GM18868 (cell line): Measurements from ENCODE around the gene RGS3.

Experiments
- ATAC-seq: cut with Tn5 transposase; IDR thresholded peaks from one replicate; pipeline ENCODE4 v1.9.1; 2021; ENCODE audit warnings: mild to moderate bottlenecking, moderate library complexity; ENCODE audit not compliant: unreplicated experiment

Gene RGS3

DNA sequence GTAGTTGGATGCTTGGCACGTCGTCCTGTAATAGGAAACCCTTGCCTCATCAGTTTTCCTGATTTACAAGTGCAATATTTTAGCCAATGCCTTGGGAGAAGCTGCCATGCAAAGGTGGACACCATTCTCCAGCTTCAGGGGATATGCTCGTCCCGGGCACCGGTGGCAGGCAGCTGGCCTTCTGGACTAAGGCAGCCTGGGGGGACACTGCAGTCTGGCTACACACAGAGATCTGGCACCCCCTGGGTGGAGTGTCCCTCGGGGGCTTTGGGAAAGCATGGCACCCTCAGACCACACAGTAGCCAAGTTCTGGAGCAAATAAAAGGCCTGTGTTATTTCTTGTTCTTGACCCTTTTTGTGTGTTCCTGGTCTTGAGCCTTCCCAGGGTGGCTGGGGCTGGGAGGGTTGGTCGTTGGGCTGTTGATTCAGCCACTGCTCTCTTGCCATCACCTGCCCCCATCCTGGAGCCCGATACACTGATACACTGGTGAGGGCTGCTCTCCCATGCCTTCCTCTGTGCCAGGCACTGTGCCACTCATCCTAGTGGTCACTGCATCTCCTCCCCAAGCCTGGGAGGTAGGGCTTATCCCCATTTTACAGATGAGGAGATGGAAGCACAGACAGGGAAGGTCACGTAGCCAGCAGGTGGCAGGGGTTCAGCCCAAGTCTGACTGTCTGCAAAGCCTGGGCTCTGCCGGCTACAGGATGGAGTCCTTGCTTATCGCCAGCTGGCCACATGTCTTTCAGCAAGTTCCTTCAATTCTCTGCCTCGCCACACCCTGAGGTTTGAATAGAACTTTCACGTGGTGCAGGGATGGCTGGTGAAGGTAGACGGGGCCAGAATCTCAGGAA lies 134.1 kb downstream of the RGS3 start:
- ATAC-seq: no peak

GRCh38 chr9:113598451-113598850 lies 134.9 kb downstream of the RGS3 start:
- ATAC-seq: no peak

DNA sequence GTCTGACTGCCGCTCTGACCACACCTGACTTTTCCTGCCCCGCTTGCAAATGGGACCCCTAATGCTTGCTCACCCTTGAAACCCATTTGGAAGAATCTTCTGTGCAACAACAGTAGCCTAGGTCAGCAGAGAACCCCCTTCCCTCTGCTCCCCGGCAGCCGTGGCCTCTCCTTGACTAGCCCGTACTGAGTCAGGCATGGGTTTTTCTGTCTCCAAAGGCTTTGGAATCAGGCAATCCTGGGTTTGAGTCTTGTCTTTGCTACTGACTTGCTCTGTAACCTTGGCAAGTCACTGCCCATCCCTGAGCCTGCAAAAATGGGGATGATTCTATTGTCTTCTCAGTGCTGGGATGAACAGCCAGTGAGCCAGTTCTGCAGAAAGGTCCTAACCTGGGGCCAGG lies 135.4 kb downstream of the RGS3 start:
- ATAC-seq: no peak

DNA sequence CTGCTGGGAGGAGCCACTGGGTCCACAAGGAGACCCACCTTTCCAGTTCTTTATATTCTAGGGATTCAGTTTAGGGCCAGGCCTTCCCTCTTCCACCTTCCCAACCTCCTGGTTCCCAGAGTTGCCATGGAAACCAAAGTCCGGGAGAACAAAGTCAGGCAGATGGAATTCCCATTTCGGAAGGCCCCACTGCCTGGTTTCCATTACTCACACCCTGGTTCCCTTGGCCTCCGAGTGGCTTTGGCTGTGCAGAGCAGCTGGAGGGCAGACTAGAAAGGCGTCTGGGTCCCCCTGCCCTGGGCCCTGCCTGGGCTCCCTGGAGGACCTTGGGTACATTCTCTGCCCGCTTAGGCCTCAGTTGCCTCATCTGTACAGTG lies 136.1 kb downstream of the RGS3 start:
- no peak for ATAC-seq

- no peak for ATAC-seq
Observed at GRCh38 chr9:113600023-113600823, 136.7 kb downstream of the RGS3 start.

- no peak for ATAC-seq
Observed at GRCh38 chr9:113600871-113601614, 137.5 kb downstream of the RGS3 start.

GRCh38 chr9:113601656-113602055 lies 138.1 kb downstream of the RGS3 start:
- no peak for ATAC-seq

DNA sequence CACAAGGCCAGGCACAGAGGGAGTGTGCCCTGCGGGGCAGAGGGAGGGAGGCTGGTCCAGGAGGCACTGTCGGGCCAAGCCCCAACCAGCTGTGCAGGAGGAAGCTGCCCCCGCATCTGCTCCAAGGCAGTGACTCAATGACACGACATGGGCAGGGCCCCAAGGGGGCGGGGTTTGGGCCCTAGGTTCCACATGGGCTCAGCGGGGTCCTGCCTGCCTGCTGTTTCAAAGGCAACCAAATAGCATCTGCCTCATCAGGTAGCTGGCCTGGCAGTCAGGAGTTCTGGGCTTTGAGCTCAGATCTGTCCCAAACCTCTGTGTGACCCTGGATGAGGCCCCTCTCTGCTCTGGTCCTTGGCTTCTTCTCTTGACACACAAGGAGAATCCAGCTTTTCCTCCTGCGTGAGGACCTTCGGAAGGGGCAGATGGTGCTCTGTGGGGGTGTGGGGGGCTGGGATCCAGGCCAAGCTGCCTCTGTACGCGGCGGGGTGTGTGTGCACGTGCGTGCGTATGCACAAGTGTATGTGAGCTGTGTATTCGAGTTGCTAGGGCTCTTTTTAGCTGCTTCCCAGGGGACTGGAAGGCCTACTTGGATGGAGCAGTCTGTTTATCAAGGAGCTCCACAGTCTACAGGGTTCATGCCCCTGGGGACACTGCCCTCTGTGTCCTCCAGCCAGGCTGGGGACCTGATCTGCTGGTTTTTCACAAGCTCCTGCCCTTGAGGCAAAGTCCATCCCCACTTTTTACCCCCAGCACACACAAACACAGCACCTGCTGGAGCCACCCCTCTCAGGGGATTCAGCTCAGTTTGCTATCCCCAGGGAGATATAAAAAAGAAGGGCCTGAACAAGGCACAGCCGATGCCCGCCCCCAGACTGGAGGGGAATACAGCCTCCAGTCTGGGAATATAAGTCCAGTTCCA lies 138.9 kb downstream of the RGS3 start:
- peak; percentile 93 for ATAC-seq

DNA sequence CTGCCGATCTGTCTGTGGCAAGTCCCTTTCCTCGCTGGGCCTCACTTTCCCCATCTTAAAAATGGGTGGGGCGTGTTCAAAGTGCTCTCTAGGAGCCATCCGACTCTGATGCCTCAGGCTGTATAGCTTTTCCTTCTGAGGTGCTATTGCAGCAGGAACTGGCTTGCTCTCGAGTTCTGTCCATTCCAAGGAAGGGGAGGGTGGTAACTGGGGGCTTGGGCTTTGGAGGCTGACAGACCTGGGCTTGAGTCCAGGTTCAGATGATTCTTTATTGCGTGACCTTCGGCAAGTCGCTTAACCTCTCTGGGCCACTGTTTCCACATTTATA lies 139.5 kb downstream of the RGS3 start:
- no peak for ATAC-seq

GRCh38 chr9:113603773-113604172 lies 140.2 kb downstream of the RGS3 start:
- ATAC-seq: no peak

GRCh38 chr9:113604393-113604792 lies 140.9 kb downstream of the RGS3 start:
- no peak for ATAC-seq

DNA sequence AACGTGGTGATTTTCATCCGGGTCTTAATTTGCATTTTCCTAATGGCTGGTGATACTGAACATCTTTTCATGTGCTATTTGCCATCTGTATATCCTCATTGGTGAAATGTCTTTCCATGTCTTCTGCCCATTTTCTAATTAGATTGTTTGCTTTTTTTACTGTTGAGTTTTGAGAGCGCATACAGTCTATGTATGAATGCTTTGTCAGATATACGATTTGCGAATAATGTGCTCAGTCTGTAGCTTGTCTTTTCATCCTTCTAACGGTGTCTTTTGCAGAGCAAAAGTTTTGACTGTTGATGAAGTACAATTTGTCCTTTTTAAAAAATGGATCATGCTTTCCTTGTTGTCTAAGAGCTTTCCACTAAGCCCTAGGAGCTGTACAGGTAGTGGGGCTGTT lies 143.0 kb downstream of the RGS3 start:
- ATAC-seq: no peak

DNA sequence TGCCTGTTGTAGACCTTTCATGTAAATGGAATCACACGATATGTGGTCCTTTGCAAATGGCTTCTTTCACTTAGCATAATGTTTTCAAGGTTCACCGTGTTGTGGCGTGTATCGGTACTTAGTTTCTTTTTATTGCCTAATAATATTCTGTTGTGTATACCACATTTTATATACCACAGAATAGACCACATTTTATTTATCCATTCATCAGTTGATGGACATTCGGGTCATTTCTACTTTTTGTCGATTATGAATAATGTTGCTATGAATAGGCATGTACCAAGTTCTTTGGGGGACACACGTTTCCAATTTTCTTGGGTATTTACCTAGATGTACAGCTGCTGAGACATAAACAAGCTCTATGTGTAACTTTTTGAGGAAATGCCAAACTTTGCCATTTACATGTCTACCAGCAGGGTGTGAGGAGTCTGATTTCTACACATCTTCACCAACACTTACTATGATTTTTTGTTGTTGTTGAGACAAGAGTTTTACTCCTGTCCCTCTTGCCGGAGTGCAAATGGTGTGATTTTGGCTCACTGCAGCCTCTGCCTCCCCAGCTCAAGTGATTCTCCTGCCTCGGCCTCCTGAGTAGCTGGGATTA lies 144.7 kb downstream of the RGS3 start:
- ATAC-seq: no peak

DNA sequence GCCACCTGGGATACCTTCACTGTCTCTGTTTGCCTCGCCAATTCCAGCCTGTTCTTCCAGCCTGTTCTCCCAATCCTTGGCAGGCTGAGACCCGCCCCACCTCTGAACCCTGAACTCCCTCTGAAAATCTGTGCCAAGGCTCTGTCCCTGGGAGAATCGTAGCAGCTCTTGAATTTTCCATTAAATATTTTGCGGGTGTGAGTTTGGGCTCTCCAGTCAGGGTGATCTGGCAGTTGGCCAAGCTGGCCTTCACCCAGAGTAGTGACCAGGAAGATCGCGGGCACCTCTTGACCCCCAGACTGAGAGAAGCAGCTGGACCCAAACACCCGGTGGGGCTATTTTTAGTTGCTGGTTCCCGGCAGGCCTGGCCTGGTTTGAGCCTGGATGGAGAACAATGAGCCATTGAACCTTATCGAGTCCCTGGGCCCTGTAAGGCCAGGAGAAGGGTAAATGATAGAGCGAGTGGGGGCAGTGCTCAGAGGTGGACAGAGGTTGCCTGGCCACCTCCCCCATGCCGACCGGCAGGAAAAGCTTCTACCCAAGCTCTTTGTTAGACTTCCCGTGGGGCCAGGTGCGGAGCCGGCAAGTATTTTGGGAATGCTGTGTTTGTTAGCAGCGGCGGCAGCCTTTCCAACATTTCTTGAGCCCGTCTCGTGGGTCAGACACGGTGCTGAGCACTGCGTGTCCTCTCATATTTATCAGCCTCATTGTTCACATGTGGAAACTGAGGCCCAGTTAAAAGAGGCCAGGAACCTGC lies 146.2 kb downstream of the RGS3 start:
- ATAC-seq: no peak

DNA sequence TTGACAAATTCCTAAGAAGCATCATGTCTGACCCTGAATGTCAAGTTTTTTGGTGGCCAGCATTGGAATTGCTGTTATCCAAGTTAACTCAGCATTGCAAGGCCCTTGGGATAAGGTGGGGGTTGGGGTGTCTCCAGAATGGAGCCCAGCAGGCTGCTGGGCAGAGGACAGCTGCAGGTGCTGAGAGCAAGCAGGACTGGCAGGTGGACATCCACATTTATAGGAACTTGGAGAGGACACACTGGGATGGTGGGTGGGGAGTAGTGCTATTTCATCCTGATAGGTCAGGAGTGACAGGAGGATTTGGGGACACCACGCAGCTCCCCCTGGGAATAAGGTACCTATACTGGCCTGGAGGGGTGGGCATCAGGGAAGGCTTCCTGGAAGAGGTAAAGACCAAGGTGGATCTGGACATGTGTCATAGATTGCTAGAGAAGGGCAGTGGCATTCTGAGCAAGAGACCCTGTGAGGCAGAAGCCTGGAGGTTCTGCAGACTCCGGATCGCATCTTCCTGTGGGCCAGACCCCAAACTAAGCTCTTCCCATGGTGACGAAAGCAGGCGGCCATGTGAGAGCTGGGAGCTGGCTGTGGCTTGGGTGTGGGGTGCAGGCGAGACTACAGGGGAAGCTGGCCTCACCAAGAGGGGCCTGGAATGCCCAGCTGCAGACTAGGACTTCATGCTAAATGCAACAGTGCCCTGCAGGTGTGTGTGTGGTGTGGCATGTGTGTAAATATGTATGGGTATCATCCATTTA lies 148.1 kb downstream of the RGS3 start:
- no peak for ATAC-seq

DNA sequence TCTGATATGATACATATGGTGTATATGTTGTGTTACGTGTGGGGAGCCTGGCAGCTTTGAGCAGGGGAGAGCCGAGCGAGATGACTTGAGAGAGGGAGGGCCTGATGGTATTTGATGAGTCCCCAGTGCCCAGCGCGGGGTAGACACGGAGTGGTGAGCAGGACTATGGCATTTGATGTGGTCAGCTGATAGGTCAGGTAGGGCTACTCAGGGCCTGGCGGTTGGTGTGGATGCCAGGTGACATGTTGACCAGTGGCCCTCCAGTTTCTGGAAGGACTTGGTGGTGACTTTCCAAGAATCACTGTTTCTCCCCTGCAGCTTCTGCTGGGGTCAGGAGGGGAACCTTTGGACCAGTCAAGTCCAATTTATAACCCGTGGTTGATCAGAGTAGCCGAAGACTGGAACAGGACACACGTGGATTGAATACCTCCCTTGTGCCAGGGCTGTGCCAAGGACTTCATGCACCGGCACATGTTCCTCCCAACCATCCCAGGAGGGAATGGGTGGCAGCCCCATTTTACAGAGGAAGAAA lies 148.8 kb downstream of the RGS3 start:
- no peak for ATAC-seq

GRCh38 chr9:113612828-113613227 lies 149.3 kb downstream of the RGS3 start:
- no peak for ATAC-seq

DNA sequence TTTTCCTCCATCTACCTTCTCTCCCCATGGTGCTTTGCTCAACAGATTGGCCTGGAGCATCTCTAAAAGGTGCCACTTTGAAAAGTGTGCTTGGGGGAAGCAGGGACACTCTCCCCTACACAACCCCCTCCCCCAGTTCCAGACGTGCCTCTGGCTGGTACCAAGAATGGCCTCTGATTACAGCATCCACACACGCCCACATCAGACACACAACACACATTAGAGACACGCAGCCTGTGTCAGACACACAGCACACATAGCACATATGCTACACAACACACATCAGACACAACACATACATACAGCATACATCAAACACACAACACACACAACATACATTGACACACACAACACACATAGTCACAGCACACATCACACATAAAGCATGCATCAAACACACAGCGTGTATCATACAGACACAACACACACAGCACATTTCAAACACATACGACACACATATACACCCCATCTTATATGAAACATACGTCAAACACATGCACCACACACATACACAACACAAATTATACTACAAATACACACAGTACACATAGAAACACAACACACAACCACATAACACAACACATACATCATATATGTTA lies 150.4 kb downstream of the RGS3 start:
- no peak for ATAC-seq
